Measurements from ENCODE around the gene CAMSAP3. TPM values are rescaled to one million over a fixed set of nuclear protein-coding genes. Genes with fewer than 3 reads are reported as not detected.

The CAMSAP3 gene
- total RNA-seq, 2 donors from 2014 or later = 0.85 TPM; not detected in 1

- H3K4me1 ChIP-seq (ENCODE audit: control insufficient read depth in 1 of 2, low read depth in 2 of 2) = no peaks in the 10 kb centered on the region
- DNase-seq (ENCODE audit: low spot score) = no peak
These were observed 37.0 kb upstream of the CAMSAP3 start for GRCh38 chr19:7558667-7559066.

GRCh38 chr19:7559102-7559501, 36.6 kb upstream of the CAMSAP3 start:
- Histone ChIP-seq H3K9me3 (no peaks in the 10 kb centered on the region), H3K27me3 (replicated peaks; ENCODE audit: insufficient read depth) (no peaks in the 10 kb centered on the region), H3K36me3 (peaks cover 67% of the 10 kb centered on the region), H3K27ac (no peak overlapping the region), H3K4me1 (ENCODE audit: control insufficient read depth in 1 of 2, low read depth in 2 of 2) (no peaks in the 10 kb centered on the region), H3K4me3 (no peak overlapping the region)
- TF ChIP-seq CTCF (IDR thresholded peaks at IDR 0.05) = no peak
- DNase-seq (ENCODE audit: low spot score) (no peak), ATAC-seq (ENCODE audit: insufficient number of reproducible peaks, low FRiP score, low read depth) (no peak)

More at GRCh38 chr19:7558667-7559066, 37.0 kb upstream of the CAMSAP3 start:
- ATAC-seq (ENCODE audit: insufficient number of reproducible peaks, low FRiP score, low read depth) = no peak
- Histone ChIP-seq H3K4me3 (no peak overlapping the region), H3K9me3 (no peaks in the 10 kb centered on the region), H3K36me3 (peaks cover 68% of the 10 kb centered on the region), H3K27me3 (replicated peaks; ENCODE audit: insufficient read depth) (no peaks in the 10 kb centered on the region), H3K27ac (no peak overlapping the region)
- TF ChIP-seq CTCF (IDR thresholded peaks at IDR 0.05) = no peak

- Histone ChIP-seq H3K4me3 (no peak overlapping the region), H3K36me3 (peaks cover 56% of the 10 kb centered on the region), H3K4me1 (ENCODE audit: control insufficient read depth in 1 of 2, low read depth in 2 of 2) (no peaks in the 10 kb centered on the region), H3K27ac (no peak overlapping the region), H3K27me3 (replicated peaks; ENCODE audit: insufficient read depth) (no peaks in the 10 kb centered on the region), H3K9me3 (no peaks in the 10 kb centered on the region)
- no peak for ATAC-seq (ENCODE audit: insufficient number of reproducible peaks, low FRiP score, low read depth)
- TF ChIP-seq CTCF (IDR thresholded peaks at IDR 0.05) = no peak
- DNase-seq (ENCODE audit: low spot score) = no peak
These were observed 35.4 kb upstream of the CAMSAP3 start for GRCh38 chr19:7560255-7560654.

GRCh38 chr19:7561325-7561724, 34.3 kb upstream of the CAMSAP3 start:
- no peak for DNase-seq (ENCODE audit: low spot score)
- H3K4me3 ChIP-seq = no peak overlapping the region
- no peaks in the 10 kb centered on the region for H3K9me3 ChIP-seq
- no peak overlapping the region for H3K27ac ChIP-seq
- no peaks in the 10 kb centered on the region for H3K4me1 ChIP-seq (ENCODE audit: control insufficient read depth in 1 of 2, low read depth in 2 of 2)
- H3K27me3 ChIP-seq (replicated peaks; ENCODE audit: insufficient read depth) = no peaks in the 10 kb centered on the region
- no peak for TF ChIP-seq CTCF (IDR thresholded peaks at IDR 0.05)
- peaks cover 49% of the 10 kb centered on the region for H3K36me3 ChIP-seq
- no peak for ATAC-seq (ENCODE audit: insufficient number of reproducible peaks, low FRiP score, low read depth)

GRCh38 chr19:7562646-7563393, 32.8 kb upstream of the CAMSAP3 start:
- Histone ChIP-seq H3K27ac (no peak overlapping the region), H3K4me3 (no peak overlapping the region), H3K27me3 (replicated peaks; ENCODE audit: insufficient read depth) (no peaks in the 10 kb centered on the region), H3K9me3 (no peaks in the 10 kb centered on the region), H3K36me3 (peaks cover 35% of the 10 kb centered on the region), H3K4me1 (ENCODE audit: control insufficient read depth in 1 of 2, low read depth in 2 of 2) (no peaks in the 10 kb centered on the region)
- no peak for DNase-seq (ENCODE audit: low spot score)
- ATAC-seq (ENCODE audit: insufficient number of reproducible peaks, low FRiP score, low read depth) = no peak
- no peak for TF ChIP-seq CTCF (IDR thresholded peaks at IDR 0.05)

All from thoracic aorta (tissue), 2 donors.